Activated CD4-positive, alpha-beta T cell treated with anti-CD3 and anti-CD28 coated beads, Interleukin-2, amount 50 U/mL, for 1 hour (primary cell): ENCODE results near the gene GNA15.
"Not testable (repeated sequence)": the region's sequence is repeated elsewhere in the genome, so short reads cannot be mapped to it uniquely, and the experiment has no call there.

ENCODE experiments used
- DNase-seq: peaks from one replicate; pipeline ENCODE4 v3.0.0-alpha.2; 2020

The GNA15 gene

GRCh38 chr19:3150739-3151329 is 15.0 kb downstream of the GNA15 start:
- DNase-seq, result no peak

- no peak for DNase-seq
Measured at GRCh38 chr19:3151563-3152418, 16.0 kb downstream of the GNA15 start.

- no peak for DNase-seq
Measured at GRCh38 chr19:3152419-3152780, 16.6 kb downstream of the GNA15 start.

- no peak for DNase-seq
Measured at GRCh38 chr19:3153286-3154230, 17.7 kb downstream of the GNA15 start.

GRCh38 chr19:3154447-3154846 is 18.6 kb downstream of the GNA15 start:
- not testable (repeated sequence) for DNase-seq

GRCh38 chr19:3154957-3155736 is 19.3 kb downstream of the GNA15 start:
- DNase-seq, result peak; percentile 75

GRCh38 chr19:3157096-3157845 is 21.4 kb downstream of the GNA15 start:
- no peak for DNase-seq

- no peak for DNase-seq
Measured at GRCh38 chr19:3159565-3159964, 23.7 kb downstream of the GNA15 start.

- DNase-seq, result no peak
Measured at GRCh38 chr19:3160219-3160618, 24.4 kb downstream of the GNA15 start.

GRCh38 chr19:3161453-3161852 is 25.6 kb downstream of the GNA15 start:
- DNase-seq, result no peak

GRCh38 chr19:3162418-3163229 is 26.8 kb downstream of the GNA15 start:
- DNase-seq, result no peak

- peak; percentile 70 for DNase-seq
Measured at GRCh38 chr19:3163230-3163886, 27.5 kb downstream of the GNA15 start.

GRCh38 chr19:3163943-3164342 is 28.1 kb downstream of the GNA15 start:
- no peak for DNase-seq

- no peak for DNase-seq
Measured at GRCh38 chr19:3167533-3168272, 31.9 kb downstream of the GNA15 start.

GRCh38 chr19:3171894-3172672 is 36.2 kb downstream of the GNA15 start:
- no peak for DNase-seq

GRCh38 chr19:3172673-3173000 is 36.8 kb downstream of the GNA15 start:
- not testable (repeated sequence) for DNase-seq

GRCh38 chr19:3175781-3176714 is 40.2 kb downstream of the GNA15 start:
- peak; percentile 16 for DNase-seq
